AG04450 (cell line): ENCODE results near the gene TRDN. TPM values are rescaled to one million over a fixed set of nuclear protein-coding genes. Genes with fewer than 3 reads are reported as not detected.

ENCODE experiments used
- CTCF ChIA-PET: fragments of 300-600, 350-600 bp; formaldehyde crosslinking; extraction: SDS; loops from one replicate; lab custom pipeline; 2022; ENCODE audit warnings: antibody characterized with exemption, inconsistent platforms; lab: Charles Lee
- POLR2A ChIA-PET: fragments of 350-600 bp; formaldehyde crosslinking; extraction: SDS; loops from one replicate; lab custom pipeline; 2021; ENCODE audit warnings: antibody characterized with exemption, inconsistent platforms; lab: Yijun Ruan, JAX
- DNase-seq: peaks from one replicate; pipeline ENCODE4 v3.0.0-alpha.2; 2011; ENCODE audit warnings: low read depth, low spot score
- H3K27ac ChIP-seq: one replicate; pipeline ENCODE4 v1.5.1; 2012; ENCODE audit warnings: low read depth, low read length, control low read depth
- H3K27me3 ChIP-seq: one replicate; pipeline ENCODE4 v1.6.0; 2012; ENCODE audit warnings: low read length; ENCODE audit not compliant: control insufficient read depth, insufficient read depth
- H3K4me3 ChIP-seq: 2 replicates; pipeline ENCODE4 v1.5.1; 2011; ENCODE audit warnings: mild to moderate bottlenecking, low read depth, low read length, control low read depth
- H3K9me3 ChIP-seq: 2 replicates; pipeline ENCODE4 v1.5.1; 2012; ENCODE audit warnings: low read length; ENCODE audit not compliant: control insufficient read depth, insufficient read depth
- polyA minus RNA-seq: library from RNA; depleted of rRNA, polyadenylated mRNA; stranded (reverse); fragments of >200 nt; gene quantifications from 2 replicates; pipeline ENCODE4 v1.2.3, GENCODE V29; 2011; rRNA and poly(A)+ RNA removed
- polyA plus RNA-seq: library from polyadenylated mRNA; depleted of rRNA; stranded (reverse); fragments of >200 nt; gene quantifications from 2 replicates; pipeline ENCODE4 v1.2.3, GENCODE V29; 2011; rRNA removed
- TF ChIP-seq, protein P1 (sequence below): IDR thresholded peaks from 2 replicates; pipeline ENCODE4 v1.5.1; 2011; ENCODE audit warnings: low read depth, low read length, control low read depth, inconsistent platforms

TRDN gene, protein sequence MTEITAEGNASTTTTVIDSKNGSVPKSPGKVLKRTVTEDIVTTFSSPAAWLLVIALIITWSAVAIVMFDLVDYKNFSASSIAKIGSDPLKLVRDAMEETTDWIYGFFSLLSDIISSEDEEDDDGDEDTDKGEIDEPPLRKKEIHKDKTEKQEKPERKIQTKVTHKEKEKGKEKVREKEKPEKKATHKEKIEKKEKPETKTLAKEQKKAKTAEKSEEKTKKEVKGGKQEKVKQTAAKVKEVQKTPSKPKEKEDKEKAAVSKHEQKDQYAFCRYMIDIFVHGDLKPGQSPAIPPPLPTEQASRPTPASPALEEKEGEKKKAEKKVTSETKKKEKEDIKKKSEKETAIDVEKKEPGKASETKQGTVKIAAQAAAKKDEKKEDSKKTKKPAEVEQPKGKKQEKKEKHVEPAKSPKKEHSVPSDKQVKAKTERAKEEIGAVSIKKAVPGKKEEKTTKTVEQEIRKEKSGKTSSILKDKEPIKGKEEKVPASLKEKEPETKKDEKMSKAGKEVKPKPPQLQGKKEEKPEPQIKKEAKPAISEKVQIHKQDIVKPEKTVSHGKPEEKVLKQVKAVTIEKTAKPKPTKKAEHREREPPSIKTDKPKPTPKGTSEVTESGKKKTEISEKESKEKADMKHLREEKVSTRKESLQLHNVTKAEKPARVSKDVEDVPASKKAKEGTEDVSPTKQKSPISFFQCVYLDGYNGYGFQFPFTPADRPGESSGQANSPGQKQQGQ
- polyA plus RNA-seq (not detected in 2 replicates), polyA minus RNA-seq (not detected in 2 replicates)

DNA sequence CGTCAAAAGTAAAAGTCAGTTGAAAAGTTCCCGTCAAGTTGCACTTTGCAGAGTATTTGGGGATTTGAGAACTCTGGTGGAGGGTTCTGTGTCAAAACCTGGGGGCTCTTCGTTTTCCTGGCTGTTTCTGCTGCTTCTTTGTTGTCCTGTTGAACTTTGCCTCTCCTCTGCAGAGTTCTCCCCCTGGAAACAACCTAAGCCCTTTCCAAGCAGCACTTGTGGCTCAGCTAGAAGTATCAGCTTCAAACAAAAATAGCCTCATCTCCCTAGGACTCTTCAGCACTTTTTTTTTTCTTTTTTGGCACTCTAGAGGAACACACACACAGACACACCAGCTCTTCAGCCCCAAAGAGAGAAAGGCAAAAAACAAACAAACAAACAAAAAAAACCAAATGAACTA is at the start of gene TRDN:
TRDN (minus strand) TSS at position 169 of the 400 bp plus-strand sequence. CDS start 175 bp downstream, outside the sequence.
- TF ChIP-seq, protein P1, sequence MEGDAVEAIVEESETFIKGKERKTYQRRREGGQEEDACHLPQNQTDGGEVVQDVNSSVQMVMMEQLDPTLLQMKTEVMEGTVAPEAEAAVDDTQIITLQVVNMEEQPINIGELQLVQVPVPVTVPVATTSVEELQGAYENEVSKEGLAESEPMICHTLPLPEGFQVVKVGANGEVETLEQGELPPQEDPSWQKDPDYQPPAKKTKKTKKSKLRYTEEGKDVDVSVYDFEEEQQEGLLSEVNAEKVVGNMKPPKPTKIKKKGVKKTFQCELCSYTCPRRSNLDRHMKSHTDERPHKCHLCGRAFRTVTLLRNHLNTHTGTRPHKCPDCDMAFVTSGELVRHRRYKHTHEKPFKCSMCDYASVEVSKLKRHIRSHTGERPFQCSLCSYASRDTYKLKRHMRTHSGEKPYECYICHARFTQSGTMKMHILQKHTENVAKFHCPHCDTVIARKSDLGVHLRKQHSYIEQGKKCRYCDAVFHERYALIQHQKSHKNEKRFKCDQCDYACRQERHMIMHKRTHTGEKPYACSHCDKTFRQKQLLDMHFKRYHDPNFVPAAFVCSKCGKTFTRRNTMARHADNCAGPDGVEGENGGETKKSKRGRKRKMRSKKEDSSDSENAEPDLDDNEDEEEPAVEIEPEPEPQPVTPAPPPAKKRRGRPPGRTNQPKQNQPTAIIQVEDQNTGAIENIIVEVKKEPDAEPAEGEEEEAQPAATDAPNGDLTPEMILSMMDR, result no peak
- POLR2A ChIA-PET, result no interaction called here

DNA sequence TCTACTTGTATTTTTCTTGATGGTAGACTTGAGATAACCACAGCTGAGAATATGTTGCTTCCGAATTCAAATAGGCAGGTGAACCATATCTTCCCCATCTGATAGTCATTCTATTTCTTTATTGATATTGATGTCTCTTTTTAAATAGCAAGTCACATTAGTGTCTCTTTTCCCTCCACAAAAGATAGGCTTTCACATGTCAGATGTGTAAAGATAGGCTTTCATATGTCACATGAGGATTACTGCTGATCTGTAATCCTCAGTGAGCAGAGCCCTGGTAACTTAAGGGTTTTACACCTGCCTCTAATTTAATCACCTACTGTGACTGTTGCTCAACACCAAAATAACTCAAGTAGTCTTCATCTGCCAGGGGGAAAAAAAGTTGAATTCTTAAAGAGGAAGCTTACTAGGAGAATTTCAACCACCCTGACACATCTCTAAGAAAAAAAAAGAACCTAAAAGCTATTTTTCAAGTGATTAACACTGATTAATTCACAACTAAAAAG is 45.3 kb upstream of the TRDN start:
- no peak overlapping the region for H3K4me3 ChIP-seq
- POLR2A ChIA-PET, result no interaction called here
- H3K27ac ChIP-seq, result no peak overlapping the region
- no peak for DNase-seq
- TF ChIP-seq, protein P1, result no peak
- H3K27me3 ChIP-seq, result no peaks in the 10 kb centered on the region
- CTCF ChIA-PET, result no interaction called here
- H3K9me3 ChIP-seq, result no peaks in the 10 kb centered on the region

More for the DNA sequence above, at the start of gene TRDN:
- Histone ChIP-seq H3K4me3 (no peak within 1 kb of the TSS), H3K27me3 (no peaks in the 10 kb centered on the region), H3K9me3 (no peaks in the 10 kb centered on the region), H3K27ac (no peak within 1 kb of the TSS)
- CTCF ChIA-PET, result no interaction called here
- no peak for DNase-seq

DNA sequence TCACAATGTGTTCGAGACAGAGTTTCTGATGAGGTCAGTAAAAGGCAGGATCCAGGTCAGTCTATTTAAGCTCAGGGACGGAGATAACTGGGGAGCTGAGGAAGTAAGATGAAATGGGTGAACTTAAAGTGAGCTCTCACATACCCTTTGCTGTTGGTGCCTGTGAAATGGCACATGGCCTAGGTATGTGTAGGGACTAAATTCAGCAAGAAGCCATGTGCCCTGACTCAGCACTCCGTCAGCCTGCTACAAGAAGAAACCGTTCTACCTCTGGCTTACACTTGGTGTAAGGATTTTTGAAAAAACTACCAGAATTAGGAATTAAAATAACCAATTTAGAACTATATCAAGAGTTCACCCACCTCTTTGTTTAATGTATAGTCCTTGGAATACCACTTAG is 41.1 kb upstream of the TRDN start:
- H3K4me3 ChIP-seq, result no peak overlapping the region
- H3K9me3 ChIP-seq, result no peaks in the 10 kb centered on the region; the same call in 1 of the 2 replicates
- CTCF ChIA-PET, result no interaction called here
- TF ChIP-seq, protein P1, result no peak
- POLR2A ChIA-PET, result no interaction called here
- DNase-seq, result no peak
- H3K27ac ChIP-seq, result no peak overlapping the region
- no peaks in the 10 kb centered on the region for H3K27me3 ChIP-seq

DNA sequence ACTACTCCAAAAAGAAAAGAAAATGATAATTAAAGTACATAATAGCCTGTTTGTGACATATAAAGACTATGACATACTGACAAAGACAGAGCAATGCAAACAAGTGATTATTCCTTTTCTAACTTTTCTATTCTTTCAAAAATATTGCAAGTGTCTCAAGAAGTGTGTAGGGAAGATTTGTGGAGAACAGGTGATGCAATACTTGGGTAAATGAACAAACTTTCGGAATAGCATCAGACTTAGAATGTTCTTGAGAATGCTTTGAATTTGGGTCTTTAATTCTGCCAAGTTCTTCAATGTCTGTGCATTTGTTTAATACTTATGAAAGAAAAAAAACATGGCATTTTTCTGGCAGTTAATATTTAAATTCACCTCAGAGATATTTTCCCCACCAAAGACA is 40.0 kb upstream of the TRDN start:
- TF ChIP-seq, protein P1, result no peak
- no peak for DNase-seq
- no peaks in the 10 kb centered on the region; the same call in 1 of the 2 replicates for H3K9me3 ChIP-seq
- ChIA-PET CTCF (no interaction called here), POLR2A (no interaction called here)
- H3K4me3 ChIP-seq, result no peak overlapping the region
- H3K27me3 ChIP-seq, result no peaks in the 10 kb centered on the region
- no peak overlapping the region for H3K27ac ChIP-seq
